NCI-H1417 (cell line): ENCODE measurements around the gene GJD4.

Source experiments
- DNase-seq, 3 experiments: peaks; one replicate each; lab custom pipeline; 2025; lab: John Stamatoyannopoulos, UW

Gene GJD4

GRCh38 chr10:35657621-35658020, 52.5 kb downstream of the GJD4 start:
- DNase-seq, result no peak
